HepG2 (cell line): ENCODE results near the gene GPR156. TPM values are rescaled to one million over a fixed set of nuclear protein-coding genes. Genes with fewer than 3 reads are reported as not detected.

Source experiments
- CENPX ChIP-seq: sonication (generic); formaldehyde crosslinking; IDR thresholded peaks from 2 replicates; pipeline ENCODE4 v1.9.0; 2021; ENCODE audit warnings: mild to moderate bottlenecking, missing genetic modification reagents, moderate library complexity
- ETV6 ChIP-seq: sonication (generic); formaldehyde crosslinking; conservative IDR thresholded peaks from 2 replicates; pipeline ENCODE4 v1.4.0; 2020; ENCODE audit warnings: missing genetic modification reagents
- RFX5 ChIP-seq: IDR thresholded peaks from 2 replicates; pipeline ENCODE4 v1.6.1; 2011; ENCODE audit warnings: low read depth, low read length, improper control_type of control experiment
- YY1 ChIP-seq: IDR thresholded peaks from 2 replicates; pipeline ENCODE4 v1.6.1; 2011; ENCODE audit warnings: low read length, low read depth, moderate library complexity, mild to moderate bottlenecking; ENCODE audit not compliant: insufficient read depth, insufficient replicate concordance
- ZKSCAN5 ChIP-seq: sonication (generic); formaldehyde crosslinking; IDR thresholded peaks from 2 replicates; pipeline ENCODE4 v1.5.1; 2020; ENCODE audit warnings: mild to moderate bottlenecking, missing genetic modification reagents
- ZNF10 ChIP-seq: sonication (generic); formaldehyde crosslinking; IDR thresholded peaks from 2 replicates; pipeline ENCODE4 v1.4.0; 2020; ENCODE audit warnings: mild to moderate bottlenecking, low read depth, missing genetic modification reagents, borderline replicate concordance
- ZNF430 ChIP-seq: sonication (generic); formaldehyde crosslinking; IDR thresholded peaks from 2 replicates; pipeline ENCODE4 v1.9.0; 2021; ENCODE audit warnings: mild to moderate bottlenecking, missing genetic modification reagents
- ZNF883 ChIP-seq: sonication (generic); formaldehyde crosslinking; IDR thresholded peaks from 2 replicates; pipeline ENCODE4 v1.5.1; 2020; ENCODE audit warnings: mild to moderate bottlenecking, missing genetic modification reagents; ENCODE audit errors: not compliant biosample characterization
- polyA plus RNA-seq, 8 experiments: library from polyadenylated mRNA; depleted of rRNA in 3 of 8; stranded (reverse) in 7 of 8; unstranded in 1 of 8; fragments of >200 nt; fragmentation: Illumina TruSeq in 4 of 8; extraction: Trizol in 4 of 8; gene quantifications; 2 replicates each; pipeline versions ENCODE4 v1.2.1 to v1.2.3, GENCODE V29; 2011 to 2016; ENCODE audit warnings: low read depth in 4 of 8, missing spikeins in 1 of 8, mixed read lengths in 1 of 8; ENCODE audit not compliant: insufficient read depth in 1 of 8
- total RNA-seq, 5 experiments: library from RNA; depleted of rRNA; stranded (reverse); fragments of >200 nt; fragmentation: Illumina TruSeq; extraction: Trizol; gene quantifications; 2 replicates each; pipeline ENCODE4 v1.2.3, GENCODE V29; 2016; ENCODE audit warnings: low read depth in 1 of 5
- TF ChIP-seq, protein P1 (sequence below): sonication (generic); formaldehyde crosslinking; IDR thresholded peaks from 2 replicates; pipeline ENCODE4 v1.5.1; 2020; ENCODE audit warnings: mild to moderate bottlenecking, missing genetic modification reagents
- TF ChIP-seq, protein P2 (sequence below): sonication (generic); formaldehyde crosslinking; conservative IDR thresholded peaks from 2 replicates; pipeline ENCODE4 v1.4.0; 2020; ENCODE audit warnings: missing genetic modification reagents
- TF ChIP-seq, protein P3 (sequence below): sonication (generic); formaldehyde crosslinking; IDR thresholded peaks from 2 replicates; pipeline ENCODE4 v1.5.1; 2020; ENCODE audit warnings: missing genetic modification reagents, mild to moderate bottlenecking, borderline replicate concordance
- TF ChIP-seq, protein P4 (sequence below): sonication (generic); formaldehyde crosslinking; IDR thresholded peaks from 2 replicates; pipeline ENCODE4 v1.8.0; 2022; ENCODE audit warnings: missing genetic modification reagents, low read depth, mild to moderate bottlenecking, borderline replicate concordance
- TF ChIP-seq, protein P5 (sequence below): sonication (generic); formaldehyde crosslinking; IDR thresholded peaks from 2 replicates; pipeline ENCODE4 v1.5.0; 2020; ENCODE audit warnings: mild to moderate bottlenecking, missing genetic modification reagents, borderline replicate concordance

GPR156 gene
- total and polyA plus RNA-seq, 2 of the 13 experiments (the other 11 are each of a cell fraction or from before 2014, with no cell fraction given): not detected

DNA sequence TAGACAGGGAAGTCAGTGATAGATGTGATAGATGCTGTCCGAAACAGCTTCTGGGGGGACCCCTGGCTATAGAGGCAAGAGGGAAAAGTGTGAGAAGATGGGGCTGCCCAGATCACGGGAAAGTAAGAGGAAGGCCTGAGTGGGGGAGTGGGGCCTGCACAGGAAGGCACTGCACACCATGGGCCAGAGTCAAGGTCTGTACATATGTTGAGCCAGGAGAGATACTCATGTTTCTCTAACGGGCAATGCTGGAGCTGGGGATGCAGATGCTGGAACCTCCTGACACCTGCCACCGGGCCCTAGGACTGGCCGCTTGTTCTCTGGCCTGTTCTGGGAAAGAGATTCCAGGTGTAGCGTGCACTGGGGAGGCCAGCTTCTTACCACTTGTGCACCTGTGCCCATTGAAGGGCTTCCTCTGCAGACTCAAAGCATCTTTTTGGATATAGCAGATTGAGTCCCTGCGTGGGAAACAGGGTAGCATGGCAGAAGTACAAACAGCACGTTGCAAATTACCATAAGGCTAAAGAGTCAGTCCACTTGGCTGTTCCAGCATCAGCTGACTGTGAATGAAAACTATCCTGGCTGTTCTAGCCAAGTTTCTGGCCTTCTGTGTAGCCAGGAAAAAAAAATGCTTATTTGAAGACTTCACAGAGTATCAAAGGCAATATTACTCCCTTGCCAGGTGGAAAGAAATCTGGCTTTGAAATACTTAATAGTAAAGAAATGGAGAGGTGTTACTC, 113.7 kb downstream of the GPR156 start (continued):
- TF ChIP-seq, protein P1, sequence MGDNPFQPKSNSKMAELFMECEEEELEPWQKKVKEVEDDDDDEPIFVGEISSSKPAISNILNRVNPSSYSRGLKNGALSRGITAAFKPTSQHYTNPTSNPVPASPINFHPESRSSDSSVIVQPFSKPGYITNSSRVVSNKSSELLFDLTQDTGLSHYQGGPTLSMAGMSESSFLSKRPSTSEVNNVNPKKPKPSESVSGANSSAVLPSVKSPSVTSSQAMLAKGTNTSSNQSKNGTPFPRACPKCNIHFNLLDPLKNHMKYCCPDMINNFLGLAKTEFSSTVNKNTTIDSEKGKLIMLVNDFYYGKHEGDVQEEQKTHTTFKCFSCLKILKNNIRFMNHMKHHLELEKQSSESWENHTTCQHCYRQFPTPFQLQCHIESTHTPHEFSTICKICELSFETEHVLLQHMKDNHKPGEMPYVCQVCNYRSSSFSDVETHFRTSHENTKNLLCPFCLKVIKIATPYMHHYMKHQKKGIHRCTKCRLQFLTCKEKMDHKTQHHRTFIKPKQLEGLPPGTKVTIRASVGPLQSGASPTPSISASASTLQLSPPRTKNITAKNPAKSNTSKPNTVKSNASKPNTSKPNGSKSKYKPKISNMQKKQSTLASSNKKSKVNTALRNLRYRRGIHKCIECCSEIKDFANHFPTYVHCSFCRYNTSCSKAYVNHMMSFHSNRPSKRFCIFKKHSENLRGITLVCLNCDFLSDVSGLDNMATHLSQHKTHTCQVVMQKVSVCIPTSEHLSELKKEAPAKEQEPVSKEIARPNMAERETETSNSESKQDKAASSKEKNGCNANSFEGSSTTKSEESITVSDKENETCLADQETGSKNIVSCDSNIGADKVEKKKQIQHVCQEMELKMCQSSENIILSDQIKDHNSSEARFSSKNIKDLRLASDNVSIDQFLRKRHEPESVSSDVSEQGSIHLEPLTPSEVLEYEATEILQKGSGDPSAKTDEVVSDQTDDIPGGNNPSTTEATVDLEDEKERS (CRISPR knock-in tag): no peak
- TF ChIP-seq, protein P2, sequence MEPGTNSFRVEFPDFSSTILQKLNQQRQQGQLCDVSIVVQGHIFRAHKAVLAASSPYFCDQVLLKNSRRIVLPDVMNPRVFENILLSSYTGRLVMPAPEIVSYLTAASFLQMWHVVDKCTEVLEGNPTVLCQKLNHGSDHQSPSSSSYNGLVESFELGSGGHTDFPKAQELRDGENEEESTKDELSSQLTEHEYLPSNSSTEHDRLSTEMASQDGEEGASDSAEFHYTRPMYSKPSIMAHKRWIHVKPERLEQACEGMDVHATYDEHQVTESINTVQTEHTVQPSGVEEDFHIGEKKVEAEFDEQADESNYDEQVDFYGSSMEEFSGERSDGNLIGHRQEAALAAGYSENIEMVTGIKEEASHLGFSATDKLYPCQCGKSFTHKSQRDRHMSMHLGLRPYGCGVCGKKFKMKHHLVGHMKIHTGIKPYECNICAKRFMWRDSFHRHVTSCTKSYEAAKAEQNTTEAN (CRISPR knock-in tag): no peak
- TF ChIP-seq RFX5 (no peak), YY1 (no peak), ETV6 (CRISPR knock-in tag) (no peak), ZNF10 (no peak), CENPX (CRISPR knock-in tag) (no peak), ZKSCAN5 (no peak), ZNF430 (CRISPR knock-in tag) (no peak), ZNF883 (CRISPR knock-in tag) (no peak)
- TF ChIP-seq, protein P3, sequence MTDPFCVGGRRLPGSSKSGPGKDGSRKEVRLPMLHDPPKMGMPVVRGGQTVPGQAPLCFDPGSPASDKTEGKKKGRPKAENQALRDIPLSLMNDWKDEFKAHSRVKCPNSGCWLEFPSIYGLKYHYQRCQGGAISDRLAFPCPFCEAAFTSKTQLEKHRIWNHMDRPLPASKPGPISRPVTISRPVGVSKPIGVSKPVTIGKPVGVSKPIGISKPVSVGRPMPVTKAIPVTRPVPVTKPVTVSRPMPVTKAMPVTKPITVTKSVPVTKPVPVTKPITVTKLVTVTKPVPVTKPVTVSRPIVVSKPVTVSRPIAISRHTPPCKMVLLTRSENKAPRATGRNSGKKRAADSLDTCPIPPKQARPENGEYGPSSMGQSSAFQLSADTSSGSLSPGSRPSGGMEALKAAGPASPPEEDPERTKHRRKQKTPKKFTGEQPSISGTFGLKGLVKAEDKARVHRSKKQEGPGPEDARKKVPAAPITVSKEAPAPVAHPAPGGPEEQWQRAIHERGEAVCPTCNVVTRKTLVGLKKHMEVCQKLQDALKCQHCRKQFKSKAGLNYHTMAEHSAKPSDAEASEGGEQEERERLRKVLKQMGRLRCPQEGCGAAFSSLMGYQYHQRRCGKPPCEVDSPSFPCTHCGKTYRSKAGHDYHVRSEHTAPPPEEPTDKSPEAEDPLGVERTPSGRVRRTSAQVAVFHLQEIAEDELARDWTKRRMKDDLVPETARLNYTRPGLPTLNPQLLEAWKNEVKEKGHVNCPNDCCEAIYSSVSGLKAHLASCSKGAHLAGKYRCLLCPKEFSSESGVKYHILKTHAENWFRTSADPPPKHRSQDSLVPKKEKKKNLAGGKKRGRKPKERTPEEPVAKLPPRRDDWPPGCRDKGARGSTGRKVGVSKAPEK (CRISPR knock-in tag): no peak
- TF ChIP-seq, protein P4, sequence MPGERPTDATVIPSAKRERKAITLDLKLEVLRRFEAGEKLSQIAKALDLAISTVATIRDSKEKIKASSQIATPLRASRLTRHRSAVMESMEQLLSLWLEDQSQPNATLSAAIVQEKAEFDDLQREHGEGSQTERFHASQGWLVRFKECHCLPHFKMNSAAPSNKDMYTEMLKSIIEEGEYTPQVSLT: no peak
- TF ChIP-seq, protein P5, sequence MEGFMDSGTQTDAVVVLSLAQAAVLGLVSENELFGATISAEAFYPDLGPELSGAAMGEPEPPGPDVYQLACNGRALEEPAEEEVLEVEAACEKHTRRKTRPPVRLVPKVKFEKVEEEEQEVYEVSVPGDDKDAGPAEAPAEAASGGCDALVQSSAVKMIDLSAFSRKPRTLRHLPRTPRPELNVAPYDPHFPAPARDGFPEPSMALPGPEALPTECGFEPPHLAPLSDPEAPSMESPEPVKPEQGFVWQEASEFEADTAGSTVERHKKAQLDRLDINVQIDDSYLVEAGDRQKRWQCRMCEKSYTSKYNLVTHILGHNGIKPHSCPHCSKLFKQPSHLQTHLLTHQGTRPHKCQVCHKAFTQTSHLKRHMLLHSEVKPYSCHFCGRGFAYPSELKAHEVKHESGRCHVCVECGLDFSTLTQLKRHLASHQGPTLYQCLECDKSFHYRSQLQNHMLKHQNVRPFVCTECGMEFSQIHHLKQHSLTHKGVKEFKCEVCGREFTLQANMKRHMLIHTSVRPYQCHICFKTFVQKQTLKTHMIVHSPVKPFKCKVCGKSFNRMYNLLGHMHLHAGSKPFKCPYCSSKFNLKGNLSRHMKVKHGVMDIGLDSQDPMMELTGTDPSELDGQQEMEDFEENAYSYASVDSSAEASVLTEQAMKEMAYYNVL: no peak
